ENCODE data around the gene PDGFB.

Gene PDGFB

GRCh38 chr22:39238966-39239505 lies 5.7 kb downstream of the PDGFB start:
- DNase-seq = no peak

DNA sequence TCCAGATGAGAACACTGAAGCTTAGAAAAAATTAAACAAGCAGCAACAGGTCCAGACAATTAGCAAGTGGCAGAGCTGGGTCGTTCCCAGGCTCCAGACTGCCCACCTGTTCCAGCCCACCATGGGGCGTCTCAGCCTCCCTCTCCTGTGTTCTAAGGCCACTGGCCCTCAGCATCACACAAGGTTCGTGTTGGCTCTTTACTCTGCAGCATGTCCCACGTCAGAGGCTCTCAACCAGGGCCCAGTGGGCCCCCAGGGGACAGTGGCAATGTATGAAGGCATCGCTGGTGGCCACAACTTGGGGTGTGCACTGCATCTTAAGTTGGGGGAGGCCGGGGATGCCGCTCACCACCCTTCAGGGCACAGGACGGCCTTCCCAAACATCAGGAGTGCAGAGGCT lies 6.2 kb downstream of the PDGFB start:
- no peak for DNase-seq

GRCh38 chr22:39238101-39238466 lies 6.7 kb downstream of the PDGFB start:
- no peak for DNase-seq

DNA sequence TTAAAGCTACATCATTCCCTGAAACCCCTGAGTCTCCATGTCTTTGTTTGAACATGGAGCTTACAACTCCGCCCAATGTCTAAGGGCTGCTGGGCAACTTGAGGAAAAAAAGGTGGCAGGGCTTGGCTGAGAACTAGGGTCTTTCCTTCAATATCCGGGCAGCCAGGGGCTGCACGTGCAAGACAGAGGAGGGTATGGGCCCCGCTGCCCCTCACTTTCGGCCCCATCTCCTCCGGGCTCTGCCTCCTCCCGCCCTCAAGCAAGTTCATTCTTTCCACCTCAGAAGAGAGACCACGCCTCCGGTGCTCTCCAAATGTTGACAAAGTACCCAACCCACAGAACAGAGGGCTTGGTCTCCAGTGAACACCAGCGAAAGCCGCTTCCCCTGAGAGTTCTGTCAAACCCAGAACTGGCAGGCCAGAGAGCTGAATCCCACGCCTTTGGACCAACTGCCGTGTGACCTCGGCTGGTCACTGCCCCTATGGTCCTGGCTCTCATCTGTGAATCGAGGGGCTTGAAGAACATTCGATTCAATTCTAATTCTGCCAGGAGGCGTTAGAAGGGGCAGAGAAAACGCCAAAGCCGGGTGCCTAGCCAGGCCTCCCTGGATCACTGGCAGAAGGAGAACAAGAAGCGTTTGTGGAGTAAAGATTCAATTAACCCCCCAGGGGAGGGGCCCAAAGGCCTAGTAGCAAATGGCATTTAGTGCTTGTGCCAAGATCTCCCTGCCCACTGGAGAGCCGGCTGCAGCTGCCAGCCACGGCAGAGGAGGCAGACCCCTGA lies 7.3 kb downstream of the PDGFB start:
- DNase-seq = no peak

DNA sequence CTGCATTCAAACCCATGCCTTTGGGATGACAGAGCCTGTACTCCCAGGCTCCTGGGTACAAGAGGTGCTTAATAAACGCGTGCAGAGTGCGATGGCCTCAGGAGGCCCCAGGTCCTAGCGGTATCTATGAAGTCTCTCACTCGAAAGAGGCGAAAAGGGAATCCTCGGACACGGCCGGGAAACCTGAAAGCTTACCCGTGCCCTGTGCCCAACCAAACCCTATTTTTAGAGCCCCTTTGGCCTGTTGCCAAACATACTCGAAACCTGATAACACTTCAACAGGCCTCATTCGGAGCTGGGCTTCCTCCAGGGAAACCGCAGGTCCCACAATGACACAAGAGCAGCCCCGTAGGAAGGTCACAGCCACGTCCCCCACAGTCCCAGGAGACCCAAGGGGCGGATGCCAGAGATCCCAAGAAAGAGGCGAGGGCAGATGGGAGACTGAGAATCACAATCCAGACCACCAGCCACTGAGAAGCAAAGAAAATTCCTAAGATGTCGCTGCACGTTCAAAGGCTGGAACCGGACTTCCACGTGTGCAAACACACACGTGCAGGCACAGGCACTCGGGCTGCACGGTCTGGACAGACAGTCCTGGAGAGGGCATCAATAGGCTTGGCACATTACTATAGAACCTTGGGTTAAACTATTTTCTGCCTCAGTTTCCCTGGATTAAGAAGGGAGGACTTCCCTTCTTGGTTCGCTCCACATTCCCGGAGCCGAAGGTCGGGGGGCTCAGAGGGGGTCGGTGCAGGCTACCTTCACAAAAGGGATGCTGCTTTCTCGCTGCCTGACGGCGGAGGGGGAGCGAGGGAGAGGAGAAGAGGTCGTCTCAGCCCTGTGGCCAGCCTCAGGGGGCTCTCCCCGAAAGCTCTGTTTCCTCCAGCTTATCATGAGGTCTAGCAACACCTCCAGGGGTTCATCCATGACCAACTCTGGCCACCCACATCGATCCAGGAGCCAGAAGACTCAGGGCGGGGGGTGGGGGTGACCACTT lies 8.2 kb downstream of the PDGFB start:
- no peak for DNase-seq

DNA sequence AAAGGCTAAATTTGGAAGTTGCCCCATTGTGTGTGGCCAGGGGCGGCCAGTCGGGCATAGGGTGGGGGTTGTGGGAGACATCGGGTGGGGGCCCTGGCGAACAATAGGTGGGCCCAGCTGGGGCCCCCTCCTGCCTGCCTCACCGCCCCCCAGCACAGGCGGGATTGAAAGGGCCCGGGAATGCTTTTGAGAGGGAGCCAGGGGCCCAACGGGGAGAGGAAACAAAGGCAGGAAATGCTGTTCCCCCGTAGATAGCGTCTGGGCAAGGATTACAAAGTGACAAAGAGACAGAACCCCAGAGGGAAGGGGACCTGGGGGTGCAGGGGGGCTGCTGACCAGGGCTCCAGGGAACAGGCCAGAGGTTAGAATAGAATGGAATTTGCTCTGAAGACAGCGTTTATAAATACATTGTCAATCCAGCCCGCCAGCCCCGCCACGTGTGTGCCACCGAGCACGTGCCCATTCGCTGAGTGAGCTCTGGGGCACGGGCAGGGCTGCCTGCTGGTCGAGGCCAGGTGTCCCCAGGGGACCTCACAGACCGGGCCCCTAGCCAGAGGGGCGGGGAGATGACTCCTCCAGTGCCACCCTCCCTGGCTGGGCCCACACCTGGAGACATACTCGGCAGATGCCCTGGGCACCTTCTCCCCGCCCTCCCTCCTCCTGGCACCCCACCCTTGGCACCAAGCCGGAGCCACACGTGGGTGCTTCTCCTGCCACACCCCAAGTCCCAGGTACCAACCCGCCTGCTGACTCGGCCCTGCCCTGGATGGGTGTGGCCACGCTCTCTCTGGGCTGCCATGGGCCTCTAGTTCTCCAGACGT lies 9.7 kb downstream of the PDGFB start:
- no peak for DNase-seq

- DNase-seq = no peak
These were observed 10.4 kb downstream of the PDGFB start for GRCh38 chr22:39234472-39234787.

GRCh38 chr22:39233710-39234471 lies 10.9 kb downstream of the PDGFB start:
- DNase-seq = no peak

GRCh38 chr22:39232806-39233709 lies 11.7 kb downstream of the PDGFB start:
- DNase-seq = no peak

GRCh38 chr22:39232246-39232645 lies 12.5 kb downstream of the PDGFB start:
- DNase-seq = no peak

DNA sequence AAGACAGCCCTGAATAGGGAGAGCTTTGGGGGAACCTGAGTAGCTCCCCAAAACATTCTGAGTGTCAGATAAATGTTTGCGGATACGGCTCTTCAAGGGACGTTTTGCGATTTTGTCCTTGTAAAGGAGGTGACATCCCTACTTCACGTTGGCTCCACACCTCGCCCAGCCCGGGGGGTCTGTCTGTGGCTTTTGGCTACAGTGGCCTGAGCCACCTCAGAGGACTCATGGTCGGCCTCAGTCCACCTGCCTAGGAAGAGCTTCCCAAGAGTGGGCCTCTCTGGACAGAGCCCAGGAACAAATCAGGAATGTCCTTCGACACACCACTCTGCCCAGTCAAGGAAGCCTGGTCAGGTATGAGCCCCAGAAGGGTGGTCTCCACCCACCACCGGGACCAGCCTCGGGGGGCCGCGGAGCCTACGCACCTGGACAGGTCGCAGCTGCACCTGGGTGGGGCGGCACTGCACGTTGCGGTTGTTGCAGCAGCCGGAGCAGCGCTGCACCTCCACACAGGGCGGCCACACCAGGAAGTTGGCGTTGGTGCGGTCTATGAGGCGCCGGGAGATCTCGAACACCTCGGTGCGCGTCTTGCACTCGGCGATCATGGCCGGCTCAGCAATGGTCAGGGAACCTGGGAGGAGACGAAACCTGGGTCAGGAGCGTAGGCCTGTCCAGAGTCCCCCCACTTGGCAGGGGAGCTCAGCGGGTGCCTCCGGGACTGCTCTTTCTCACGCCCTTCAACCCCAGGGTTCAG lies 13.4 kb downstream of the PDGFB start:
- DNase-seq = no peak

DNA sequence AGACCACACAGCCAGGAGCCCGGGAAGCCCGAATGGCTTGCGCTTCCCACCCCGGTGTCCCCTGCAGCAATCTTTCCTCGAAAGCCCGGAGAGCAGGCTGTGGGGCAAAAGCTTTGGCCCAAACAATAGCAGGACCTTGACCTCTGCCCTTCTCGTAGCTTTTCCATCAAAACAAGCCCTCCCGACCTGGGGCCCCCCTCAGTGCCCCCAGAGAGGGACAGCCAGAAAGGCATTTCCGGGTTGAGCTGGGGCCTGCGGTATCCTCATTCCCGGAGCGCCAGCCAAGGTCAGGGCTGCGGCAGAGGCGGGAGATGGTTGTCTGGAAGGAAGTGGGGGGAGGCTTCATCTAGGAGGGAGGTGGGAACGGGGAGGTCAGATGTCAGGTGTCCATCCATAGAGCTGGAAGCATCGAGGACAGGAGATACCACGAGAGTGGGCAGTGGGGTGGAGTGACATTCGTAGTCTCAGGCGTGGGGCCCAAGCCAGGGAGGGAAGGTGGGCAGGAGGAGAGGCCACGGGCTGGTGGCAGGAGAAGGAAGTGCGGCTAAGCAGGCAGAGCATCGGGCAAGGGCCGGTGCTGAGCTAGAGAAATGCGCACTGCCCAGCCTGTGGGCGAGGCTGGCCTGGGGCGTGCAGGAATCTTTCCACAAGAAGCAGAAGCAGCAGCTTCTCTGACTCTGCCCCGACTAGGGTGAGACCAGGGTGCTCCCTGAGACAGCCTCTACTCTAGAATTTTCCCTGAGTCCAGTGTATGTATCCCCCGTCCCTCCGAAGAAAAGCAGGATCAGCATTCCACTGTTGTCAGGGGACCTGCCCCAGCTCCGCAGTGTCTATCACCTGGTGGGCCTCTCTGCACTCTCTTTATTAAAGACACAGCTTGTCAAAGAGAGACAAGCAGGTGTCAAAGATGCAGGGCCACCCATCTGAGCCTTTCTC lies 14.3 kb downstream of the PDGFB start:
- no peak for DNase-seq

DNA sequence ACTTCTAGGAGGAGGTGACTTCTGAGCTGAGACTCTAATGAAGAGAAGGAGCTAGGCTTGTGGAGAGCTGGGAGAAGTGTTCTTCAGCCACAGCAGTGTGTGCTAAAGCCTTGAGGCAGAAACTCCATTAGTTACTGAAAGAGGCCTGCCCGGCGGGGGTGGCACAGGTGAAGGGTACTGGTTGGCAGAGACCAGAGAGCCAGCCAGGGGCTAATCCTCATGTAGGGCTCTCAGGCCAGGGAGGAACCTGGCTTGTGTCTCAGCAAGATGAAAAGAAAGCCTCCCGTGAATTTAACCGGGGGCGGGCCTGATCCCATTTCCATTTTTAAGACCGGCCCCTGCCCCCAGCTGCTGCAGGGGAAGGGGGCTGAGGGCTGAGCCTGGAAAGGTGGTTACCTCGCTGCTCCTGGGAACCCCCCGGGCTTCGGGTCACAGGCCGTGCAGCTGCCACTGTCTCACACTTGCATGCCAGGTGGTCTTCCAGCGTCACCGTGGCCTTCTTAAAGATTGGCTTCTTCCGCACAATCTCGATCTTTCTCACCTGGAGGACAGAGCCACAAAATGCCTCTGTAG lies 15.0 kb downstream of the PDGFB start:
- no peak for DNase-seq

- no peak for DNase-seq
These were observed 15.7 kb downstream of the PDGFB start for GRCh38 chr22:39229075-39229474.

DNA sequence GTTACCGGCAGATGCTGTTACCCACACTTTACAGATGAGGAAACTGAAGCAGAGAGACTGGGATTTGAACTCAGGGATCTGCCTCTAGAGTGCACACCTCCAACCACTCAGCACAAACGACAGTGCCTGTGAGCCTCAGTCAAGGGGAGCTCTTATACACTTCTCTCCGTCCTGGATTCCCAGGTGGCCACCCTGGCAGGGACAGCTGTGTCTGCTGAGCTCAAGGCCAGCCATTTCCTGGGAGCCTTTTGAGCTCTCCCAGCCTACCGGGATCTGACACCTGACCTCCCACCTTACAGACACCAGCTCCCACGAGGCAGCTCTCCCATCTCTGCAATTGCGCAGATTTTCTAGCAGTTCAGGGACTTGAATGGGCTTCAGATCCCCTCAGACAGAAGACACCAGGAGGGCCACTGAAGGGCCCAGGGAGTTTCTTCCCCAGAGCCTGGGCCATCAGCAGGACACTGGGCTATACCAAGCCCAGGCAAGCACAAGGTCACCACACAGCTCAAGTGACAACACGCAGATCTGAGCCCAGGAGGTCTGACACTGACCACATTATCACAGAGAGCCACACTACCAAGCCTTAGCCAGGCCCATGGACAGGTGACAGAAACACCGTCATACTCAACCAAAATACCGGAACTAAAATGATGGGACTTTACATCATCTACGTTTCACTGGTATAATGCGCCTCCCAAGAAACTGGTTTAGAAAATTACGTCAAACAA lies 17.1 kb downstream of the PDGFB start:
- no peak for DNase-seq

DNA sequence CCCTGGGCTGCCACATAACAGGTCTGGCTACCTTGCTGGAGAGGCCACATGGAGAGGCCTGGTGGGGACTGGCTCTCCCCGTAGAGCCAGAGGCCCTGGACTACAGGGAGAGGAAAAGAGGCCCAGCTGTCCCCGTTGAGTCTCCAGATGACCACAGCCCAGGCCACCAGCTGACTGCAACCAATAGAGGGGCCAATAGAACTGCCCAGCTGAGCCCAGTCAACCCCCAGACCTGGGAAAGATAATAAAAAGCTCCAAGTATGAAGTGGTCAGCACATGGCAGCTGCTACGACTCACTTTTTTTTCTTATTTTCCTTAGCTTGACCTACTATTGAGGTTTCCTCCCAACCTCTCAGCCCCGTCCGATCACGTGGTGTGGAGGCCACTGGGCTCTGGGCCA lies 18.4 kb downstream of the PDGFB start:
- DNase-seq = no peak

- no peak for DNase-seq
These were observed 19.2 kb downstream of the PDGFB start for GRCh38 chr22:39225591-39225990.

GRCh38 chr22:39224550-39224949 lies 20.2 kb downstream of the PDGFB start:
- DNase-seq = no peak

Data from NCI-H2227 treated with DMSO at 0.1 percent for 48 hours (cell line).